Lower lobe of right lung (tissue), 2 donors: ENCODE results near the gene SLAMF6. TPM values are rescaled to one million over a fixed set of nuclear protein-coding genes. Genes with fewer than 3 reads are reported as not detected.

Source experiments
- ATAC-seq, 2 donors: fragments of 200-7000 bp; cut with Tn5 transposase; one replicate each; pipeline ENCODE4 v1.9.1; 2020 to 2022; ENCODE audit warnings: mild to moderate bottlenecking in 2 of 2, moderate library complexity in 2 of 2
- DNase-seq: peaks from one replicate; pipeline ENCODE4 v3.0.0-alpha.2; 2020
- H3K27ac ChIP-seq: fragments of 200-600 bp; one replicate; pipeline ENCODE4 v1.8.0; 2022
- H3K27me3 ChIP-seq: fragments of 200-600 bp; one replicate; pipeline ENCODE4 v1.8.0; 2022; ENCODE audit warnings: low read depth
- H3K36me3 ChIP-seq: fragments of 200-600 bp; one replicate; pipeline ENCODE4 v1.8.0; 2022; ENCODE audit warnings: mild to moderate bottlenecking
- H3K4me1 ChIP-seq: fragments of 200-600 bp; one replicate; pipeline ENCODE4 v1.8.0; 2022
- H3K4me3 ChIP-seq: fragments of 200-600 bp; one replicate; pipeline ENCODE4 v1.8.0; 2022; ENCODE audit warnings: mild to moderate bottlenecking
- H3K9me3 ChIP-seq: fragments of 200-600 bp; one replicate; pipeline ENCODE4 v1.8.0; 2022
- CTCF ChIP-seq: fragments of 200-600 bp; IDR thresholded peaks from one replicate; pipeline ENCODE4 v1.8.0; 2022; ENCODE audit warnings: antibody characterized with exemption, mild to moderate bottlenecking
- intact Hi-C: fragments of 100-400 bp; cut with DNase I; formaldehyde crosslinking; loops from one replicate; pipeline ENCODE4 v1.11.0; 2022
- total RNA-seq: library from RNA; stranded (reverse); fragmentation: NEBNext Ultra II Directional; extraction: Animal tissue kit (Norgen Biotek cat#: 25700); gene quantifications from one replicate; pipeline ENCODE4 v1.2.1, GENCODE V29; 2021
- donor health status: DM: no; HTN: yes; CAD: no; lungs with severe emphysema.

The SLAMF6 gene
- total RNA-seq, 1 donor from 2014 or later: 4.8 TPM

- Histone ChIP-seq H3K36me3 (no peaks in the 10 kb centered on the region), H3K4me1 (peaks cover 30% of the 10 kb centered on the region), H3K27me3 (no peaks in the 10 kb centered on the region), H3K9me3 (no peaks in the 10 kb centered on the region), H3K4me3 (no peak overlapping the region), H3K27ac (no peak overlapping the region)
- intact Hi-C loops: no loop called here
- ATAC-seq: no peak
- no peak for DNase-seq
- no peak for TF ChIP-seq CTCF
These were observed 18.7 kb upstream of the SLAMF6 start for GRCh38 chr1:160541622-160542302.

DNA sequence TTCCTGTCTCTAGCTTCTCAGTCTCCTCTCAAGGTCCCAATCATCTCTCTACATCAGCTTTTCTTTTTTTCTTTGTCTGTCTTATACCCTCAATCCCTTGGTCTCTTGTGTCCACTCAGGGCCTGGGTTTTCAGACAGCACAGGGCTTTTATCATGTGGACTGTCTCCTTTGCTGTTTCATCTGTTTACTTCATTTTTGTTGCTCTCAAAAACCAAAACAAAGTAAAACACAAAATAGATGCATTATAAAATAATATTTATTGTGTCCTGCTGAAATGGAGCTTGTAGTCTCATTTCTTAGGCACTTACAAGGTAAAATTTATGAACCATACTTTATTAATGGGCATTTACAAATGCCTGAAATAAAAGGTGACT is 17.8 kb upstream of the SLAMF6 start:
- Histone ChIP-seq H3K27ac (peak overlapping the region; percentile 53), H3K4me1 (peaks cover 30% of the 10 kb centered on the region), H3K27me3 (no peaks in the 10 kb centered on the region), H3K9me3 (no peaks in the 10 kb centered on the region), H3K4me3 (no peak overlapping the region), H3K36me3 (no peaks in the 10 kb centered on the region)
- TF ChIP-seq CTCF: no peak
- intact Hi-C loops: no loop called here
- no peak for ATAC-seq
- DNase-seq: no peak

DNA sequence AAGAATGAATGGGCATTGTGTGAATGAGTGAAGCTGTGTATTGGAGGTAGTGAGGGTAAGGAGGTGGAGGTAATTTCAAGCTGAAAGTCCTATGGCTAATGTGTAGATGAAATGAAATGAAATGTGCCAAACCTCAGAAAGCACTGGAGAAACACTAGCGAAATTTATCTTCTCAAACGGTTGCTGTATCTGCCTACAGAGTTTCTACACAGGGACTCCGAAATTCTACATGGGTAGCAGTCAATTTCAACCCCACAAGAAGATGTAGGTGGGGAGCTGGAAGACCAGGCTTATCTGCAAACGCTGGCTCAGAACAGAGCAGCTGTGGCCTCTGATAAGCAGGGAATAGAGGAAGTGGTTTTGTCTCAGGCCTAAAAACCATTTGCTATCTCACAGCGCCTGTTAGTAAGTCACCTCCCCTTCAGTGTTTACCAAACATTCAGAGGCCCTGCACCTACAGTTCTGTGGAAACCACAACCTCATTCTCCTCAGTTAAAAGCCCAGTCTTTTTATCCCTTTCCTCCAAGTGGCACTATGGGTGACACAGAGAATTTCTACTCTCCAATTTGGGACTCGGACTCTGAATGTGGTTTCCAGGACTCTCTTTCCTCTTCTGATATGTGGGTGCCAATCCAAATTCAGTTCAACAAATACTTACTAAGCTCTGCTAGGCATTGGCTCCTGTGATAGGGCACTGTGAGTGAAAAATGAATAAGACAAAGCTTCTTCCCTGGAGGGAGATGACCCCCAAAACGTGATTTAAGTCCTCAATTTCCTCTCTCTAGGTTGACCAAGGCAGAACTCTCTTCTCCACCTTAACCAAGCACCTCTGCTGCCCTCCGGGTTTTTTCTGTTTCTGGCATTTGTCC is 17.2 kb upstream of the SLAMF6 start:
- Histone ChIP-seq H3K36me3 (no peaks in the 10 kb centered on the region), H3K27me3 (no peaks in the 10 kb centered on the region), H3K4me3 (no peak overlapping the region), H3K27ac (peak overlapping the region; percentile 53), H3K4me1 (peaks cover 30% of the 10 kb centered on the region), H3K9me3 (peaks cover 5% of the 10 kb centered on the region)
- no peak for TF ChIP-seq CTCF
- DNase-seq (no peak), ATAC-seq (peak; percentile 77 to 82)
- intact Hi-C loops: no loop called here

DNA sequence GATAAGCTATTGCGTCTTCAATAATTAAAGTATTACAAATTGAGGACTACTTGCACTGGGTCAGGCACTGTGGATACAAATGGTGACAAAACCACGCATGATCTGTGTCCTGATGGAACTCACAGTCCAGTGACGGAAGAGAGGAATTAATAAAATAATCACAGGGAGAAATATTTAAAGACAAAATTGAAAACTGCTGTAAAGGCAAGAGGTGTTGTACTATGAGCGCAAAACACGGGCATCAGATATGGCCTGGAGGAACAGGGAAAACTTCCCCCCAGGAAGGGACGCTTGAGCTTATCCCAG is 16.6 kb upstream of the SLAMF6 start:
- no peak for ATAC-seq
- Histone ChIP-seq H3K27me3 (no peaks in the 10 kb centered on the region), H3K4me3 (no peak overlapping the region), H3K27ac (no peak overlapping the region), H3K9me3 (peaks cover 11% of the 10 kb centered on the region), H3K4me1 (peaks cover 30% of the 10 kb centered on the region), H3K36me3 (no peaks in the 10 kb centered on the region)
- intact Hi-C loops: no loop called here
- DNase-seq: no peak
- no peak for TF ChIP-seq CTCF

GRCh38 chr1:160538985-160539651 is 16.1 kb upstream of the SLAMF6 start:
- intact Hi-C loops: no loop called here
- ATAC-seq (no peak), DNase-seq (no peak)

More at GRCh38 chr1:160538985-160539651, 16.1 kb upstream of the SLAMF6 start:
- H3K36me3 ChIP-seq: no peaks in the 10 kb centered on the region
- H3K9me3 ChIP-seq: peaks cover 16% of the 10 kb centered on the region
- TF ChIP-seq CTCF: no peak
- no peaks in the 10 kb centered on the region for H3K27me3 ChIP-seq
- H3K4me3 ChIP-seq: no peak overlapping the region
- peaks cover 30% of the 10 kb centered on the region for H3K4me1 ChIP-seq
- H3K27ac ChIP-seq: peak overlapping the region; percentile 1
